HG03457 (cell line): ENCODE measurements around the gene FCGR1A.
A peak's percentile ranks its signal among the peaks of the same experiment; 100 is the strongest.
"Not testable (repeated sequence)": the region's sequence is repeated elsewhere in the genome, so short reads cannot be mapped to it uniquely, and the experiment has no call there.

Experiments used
- ATAC-seq: cut with Tn5 transposase; IDR thresholded peaks from one replicate; pipeline ENCODE4 v1.9.1; 2021; ENCODE audit warnings: moderate number of reproducible peaks; ENCODE audit not compliant: unreplicated experiment

FCGR1A gene

DNA sequence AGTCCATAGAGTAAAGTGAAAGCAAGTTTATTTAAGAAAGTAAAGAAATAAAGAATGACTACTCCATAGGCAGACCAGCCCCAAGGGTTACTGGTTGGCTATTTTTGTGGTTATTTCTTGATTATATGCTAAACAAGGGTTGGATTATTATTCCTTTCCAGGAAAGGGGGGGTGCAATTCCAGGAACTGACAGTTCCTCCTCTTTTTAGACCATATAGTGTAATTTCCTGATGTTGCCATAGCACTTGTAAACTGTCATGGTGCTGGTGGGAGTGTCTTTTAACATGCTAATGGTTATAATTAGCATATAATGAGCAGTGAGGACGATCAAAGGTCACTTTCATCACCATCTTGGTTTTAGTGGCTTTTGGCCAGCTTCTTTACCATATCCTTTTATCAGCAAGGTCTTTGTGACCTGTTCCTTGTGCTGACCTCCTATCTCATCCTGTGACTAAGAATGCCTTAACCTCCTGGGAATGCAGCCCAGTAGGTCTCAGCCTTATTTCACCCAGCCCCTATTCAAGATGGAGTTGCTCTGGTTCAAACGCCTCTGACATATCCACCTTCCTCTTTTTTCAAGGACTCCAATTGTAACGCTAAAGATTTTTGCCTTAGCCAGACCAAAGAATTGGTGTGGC, 6.9 kb upstream of the FCGR1A start:
- not testable (repeated sequence) for ATAC-seq

DNA sequence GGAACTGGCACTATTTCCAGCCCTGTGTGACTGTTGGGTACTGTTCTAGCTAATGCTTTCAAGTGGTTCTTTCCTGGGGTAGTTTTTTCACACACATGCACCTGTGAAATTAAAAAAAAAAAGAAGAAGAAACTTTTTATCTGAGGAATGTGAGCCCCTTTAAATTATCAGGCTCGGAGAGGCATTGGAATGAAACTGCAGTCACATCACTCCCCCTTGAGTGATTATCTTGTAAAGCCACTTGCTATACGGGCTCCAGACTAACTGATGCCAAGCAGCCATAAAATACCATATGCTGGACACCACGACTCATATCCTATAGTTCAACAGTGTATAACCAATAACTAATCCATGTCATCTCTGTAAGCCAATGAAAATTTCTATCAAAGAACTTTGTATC, 5.4 kb upstream of the FCGR1A start:
- not testable (repeated sequence) for ATAC-seq

DNA sequence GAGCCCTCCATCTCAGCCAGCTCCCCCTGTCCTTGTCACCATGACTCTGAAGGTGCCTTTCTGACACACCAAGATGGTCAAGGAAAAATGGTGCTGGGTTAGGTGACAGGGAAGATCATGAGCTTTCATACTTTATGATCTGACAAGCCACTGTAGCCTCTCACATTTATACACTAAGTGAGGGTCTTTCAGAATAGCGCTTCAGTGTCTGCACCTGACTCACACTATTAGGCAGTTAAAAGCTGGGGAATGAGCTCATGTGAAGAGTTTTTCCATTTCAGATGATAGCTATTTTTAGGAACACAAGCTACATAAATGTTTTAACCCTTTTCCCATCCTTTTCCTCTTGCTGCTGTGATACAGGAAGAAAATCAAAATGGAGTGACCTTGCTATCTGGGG, 4.2 kb upstream of the FCGR1A start:
- ATAC-seq: not testable (repeated sequence)

DNA sequence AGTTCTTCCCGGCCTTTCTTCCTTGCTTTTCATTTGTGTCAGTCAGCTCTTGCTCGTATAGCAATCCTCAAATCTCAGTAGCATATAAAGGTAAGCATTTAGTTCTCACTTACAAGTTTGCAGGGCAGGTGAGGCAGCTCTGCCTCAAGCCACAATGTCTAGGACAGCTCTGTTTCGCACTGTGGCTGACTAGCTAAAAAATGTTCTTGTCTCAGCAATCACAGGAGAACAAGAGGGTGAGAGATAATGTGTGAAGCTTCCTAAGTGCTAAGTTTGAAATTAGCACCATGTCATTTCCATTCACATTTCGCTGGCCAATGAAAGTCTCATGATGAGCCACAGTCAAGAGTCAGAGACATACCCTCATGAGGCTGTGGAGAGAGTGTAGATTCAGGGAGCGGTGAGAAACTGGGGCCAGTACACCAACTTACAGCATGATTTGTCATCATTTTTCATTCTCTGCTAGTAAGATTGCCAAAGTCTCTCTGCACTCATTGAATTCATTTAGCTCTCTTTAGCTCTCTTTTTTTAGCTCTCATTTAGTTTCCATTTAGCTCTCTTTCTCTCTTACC, 995 bp upstream of the FCGR1A start:
- not testable (repeated sequence) for ATAC-seq

DNA sequence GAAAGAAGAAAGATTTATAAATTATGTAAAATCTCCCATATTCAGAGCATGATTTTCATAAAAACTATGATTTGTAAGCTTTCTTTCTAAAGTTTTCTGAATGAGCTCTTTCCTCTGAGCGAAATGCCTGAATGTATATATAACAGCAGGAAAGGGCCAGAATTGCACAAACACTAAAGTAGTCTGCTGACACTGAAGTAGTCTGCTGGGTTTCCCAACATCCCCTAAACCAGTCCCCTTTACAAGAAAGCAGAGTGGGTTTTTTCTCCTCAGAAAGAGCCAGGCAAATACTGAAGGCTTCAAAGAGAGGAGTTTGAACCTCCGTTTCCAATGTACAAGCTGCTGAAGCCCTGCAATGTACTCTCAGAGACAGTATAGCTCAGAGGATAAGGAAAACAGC, 795 bp downstream of the FCGR1A start:
- ATAC-seq: not testable (repeated sequence)

DNA sequence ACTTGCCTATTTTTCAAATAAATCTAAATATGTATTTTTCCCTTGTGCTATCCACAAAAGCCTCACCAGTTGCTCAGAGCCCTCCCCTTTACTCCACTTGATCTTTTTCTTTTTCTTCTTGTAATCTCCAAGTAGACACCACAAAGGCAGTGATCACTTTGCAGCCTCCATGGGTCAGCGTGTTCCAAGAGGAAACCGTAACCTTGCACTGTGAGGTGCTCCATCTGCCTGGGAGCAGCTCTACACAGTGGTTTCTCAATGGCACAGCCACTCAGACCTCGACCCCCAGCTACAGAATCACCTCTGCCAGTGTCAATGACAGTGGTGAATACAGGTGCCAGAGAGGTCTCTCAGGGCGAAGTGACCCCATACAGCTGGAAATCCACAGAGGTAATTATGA, 1.4 kb downstream of the FCGR1A start:
- not testable (repeated sequence) for ATAC-seq

DNA sequence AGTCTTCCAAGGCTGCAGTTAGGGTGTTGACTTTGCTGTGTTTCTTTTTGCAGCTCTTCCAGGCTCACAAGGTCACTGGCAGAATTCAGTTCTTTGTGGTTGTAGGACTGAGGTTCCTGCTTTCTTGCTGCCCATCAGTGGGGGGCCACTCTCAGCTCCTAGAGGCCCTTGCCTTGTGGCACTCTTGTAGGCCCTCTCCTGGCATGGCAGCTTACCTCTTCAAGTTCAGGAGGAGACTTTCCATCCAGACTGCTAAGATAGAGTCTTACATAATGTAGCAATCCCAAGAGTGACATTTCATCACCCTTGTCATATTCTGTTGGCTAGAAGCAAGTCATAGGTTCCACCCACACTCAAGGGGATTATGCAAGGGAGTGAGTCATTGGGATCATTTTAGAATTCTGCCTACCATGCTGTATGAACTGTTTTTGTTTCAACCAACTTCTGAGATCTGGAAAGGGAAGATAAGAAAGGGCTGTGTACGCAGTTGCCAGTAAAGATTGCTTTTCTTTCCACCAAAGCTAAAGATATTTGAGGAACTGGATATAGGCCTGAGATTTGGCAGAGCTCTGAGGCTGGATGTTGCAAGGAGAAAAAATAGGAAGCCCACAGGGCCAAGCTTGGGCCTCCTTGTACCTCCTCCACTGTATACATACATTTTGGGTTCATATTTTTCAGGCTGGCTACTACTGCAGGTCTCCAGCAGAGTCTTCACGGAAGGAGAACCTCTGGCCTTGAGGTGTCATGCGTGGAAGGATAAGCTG, 5.4 kb downstream of the FCGR1A start:
- ATAC-seq: not testable (repeated sequence)

DNA sequence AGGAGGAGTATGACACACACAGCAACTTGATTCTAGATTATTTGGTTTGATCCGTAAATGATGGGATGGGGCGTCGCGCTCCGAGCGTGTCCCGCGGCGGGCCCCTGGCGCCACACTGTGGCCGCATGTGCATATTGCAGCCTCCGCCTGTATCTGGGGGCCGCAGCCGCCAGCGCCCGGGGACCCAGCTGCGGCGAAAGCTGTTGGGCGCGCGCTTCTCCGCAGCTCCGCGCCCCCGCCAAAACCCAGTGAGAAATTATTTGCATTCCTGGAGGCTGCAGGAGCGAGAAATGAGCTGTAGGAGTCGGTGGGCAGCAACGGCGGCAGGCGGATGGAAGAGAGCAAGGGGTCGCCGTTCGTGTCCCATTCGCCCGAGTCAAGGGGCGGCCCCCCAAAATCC, 10.0 kb downstream of the FCGR1A start:
- ATAC-seq: peak; percentile 58

GRCh38 chr1:149792912-149793515, 10.5 kb downstream of the FCGR1A start:
- ATAC-seq: peak; percentile 54

GRCh38 chr1:149793885-149794284, 11.4 kb downstream of the FCGR1A start:
- ATAC-seq: not testable (repeated sequence)

GRCh38 chr1:149801628-149802027, 19.1 kb downstream of the FCGR1A start:
- ATAC-seq: not testable (repeated sequence)

DNA sequence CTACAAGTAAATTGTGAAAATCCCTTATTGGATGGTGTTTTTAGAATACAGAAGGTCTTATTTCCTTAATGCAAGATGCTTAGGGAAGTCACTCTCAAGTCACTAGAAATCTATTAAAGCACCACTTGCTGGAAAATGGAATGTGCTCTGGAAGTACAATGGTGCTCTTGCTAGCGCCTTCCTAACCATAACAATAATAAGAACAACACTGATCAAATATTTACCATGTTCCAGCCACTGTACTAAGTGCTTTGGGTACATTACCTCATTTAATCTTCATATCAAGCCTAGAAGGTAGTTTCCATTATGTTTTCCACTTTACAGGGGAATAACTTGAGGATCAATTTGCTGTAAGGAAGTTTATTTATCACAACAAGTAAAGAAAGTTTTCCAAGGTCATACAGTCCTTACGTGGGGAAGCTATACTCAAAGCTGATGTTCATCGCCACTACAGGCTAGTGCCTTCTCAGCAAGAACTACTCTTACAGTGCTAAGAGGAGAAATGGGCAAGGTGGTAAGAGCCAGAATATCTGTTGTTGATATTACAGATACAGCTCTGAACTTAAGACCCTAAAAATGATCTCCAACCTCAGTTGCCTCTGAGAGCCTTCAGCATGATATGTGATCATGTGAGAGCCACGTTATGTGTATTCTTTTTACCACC, 22.1 kb downstream of the FCGR1A start:
- ATAC-seq: not testable (repeated sequence)

- not testable (repeated sequence) for ATAC-seq
Measured at GRCh38 chr1:149810697-149811405, 28.4 kb downstream of the FCGR1A start.

DNA sequence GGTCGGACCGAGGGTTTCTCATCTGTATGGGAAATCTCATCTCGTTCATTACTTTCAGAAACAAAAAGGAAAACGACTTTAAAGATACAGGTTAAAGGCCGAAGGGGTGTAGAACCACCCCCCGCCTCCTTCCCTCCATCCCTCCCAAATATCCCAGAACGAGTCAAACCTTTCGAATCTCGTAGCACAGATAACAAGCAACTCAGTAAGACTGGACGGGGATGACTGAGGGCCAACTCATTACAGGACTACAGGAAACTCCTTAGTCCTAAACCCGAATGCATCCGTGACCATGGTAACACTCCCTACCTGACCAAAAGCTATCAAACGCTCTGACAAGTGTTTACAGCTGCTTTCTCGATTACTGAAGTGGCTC, 29.0 kb downstream of the FCGR1A start:
- ATAC-seq: not testable (repeated sequence)

GRCh38 chr1:149811890-149812829, 29.7 kb downstream of the FCGR1A start:
- ATAC-seq: peak; percentile 78

DNA sequence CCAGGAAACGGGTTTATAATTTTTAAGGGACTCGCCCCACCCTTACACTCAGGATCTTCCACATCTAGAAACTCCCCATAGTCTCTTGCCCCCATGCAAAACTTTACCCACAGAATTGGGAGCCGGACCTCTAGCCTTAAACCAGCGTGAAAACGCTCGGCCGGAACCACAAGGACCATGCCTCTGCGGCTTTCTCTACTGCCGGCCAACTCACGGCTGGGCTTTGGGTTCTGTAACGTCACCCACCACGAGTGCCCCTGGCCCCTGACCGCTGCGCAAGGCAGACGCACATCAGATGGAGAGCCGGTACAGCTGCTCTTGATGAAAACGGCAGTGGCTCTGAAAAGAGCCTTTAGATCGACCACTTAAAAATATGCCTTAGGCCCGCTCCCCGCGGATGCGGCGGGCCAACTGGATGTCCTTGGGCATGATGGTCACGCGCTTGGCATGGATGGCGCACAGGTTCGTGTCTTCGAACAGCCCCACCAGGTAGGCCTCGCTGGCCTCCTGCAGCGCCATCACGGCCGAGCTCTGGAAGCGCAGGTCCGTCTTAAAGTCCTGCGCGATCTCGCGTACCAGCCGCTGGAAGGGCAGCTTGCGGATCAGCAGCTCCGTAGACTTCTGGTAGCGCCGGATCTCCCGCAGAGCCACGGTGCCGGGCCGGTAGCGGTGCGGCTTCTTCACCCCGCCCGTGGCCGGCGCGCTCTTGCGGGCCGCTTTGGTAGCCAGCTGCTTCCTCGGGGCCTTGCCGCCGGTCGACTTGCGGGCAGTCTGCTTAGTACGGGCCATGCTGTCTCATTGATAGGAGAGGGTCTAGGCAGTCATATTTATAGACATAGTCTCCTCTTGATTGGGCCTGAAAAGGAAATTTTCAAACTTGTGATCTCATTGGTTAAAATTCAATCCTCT, 30.7 kb downstream of the FCGR1A start:
- not testable (repeated sequence) for ATAC-seq

DNA sequence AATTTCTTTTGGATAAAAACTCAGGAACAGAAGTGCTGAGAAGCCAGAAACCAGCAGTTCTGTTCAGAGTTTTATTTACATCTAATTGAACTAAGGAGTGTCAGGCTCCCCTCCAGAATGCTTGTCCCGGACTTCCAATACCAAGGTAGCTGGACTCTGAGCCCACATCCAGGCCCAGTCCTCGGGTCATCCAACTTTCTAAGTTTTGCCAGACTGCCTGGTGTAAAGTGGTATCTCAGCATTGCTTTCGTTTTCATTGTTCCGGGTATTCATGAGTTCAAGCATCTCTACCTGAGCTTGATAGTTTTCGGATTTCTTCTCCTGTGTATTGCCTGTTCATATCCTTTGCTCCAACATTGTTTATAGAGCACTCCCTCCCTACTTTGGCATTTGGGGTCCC, 37.9 kb downstream of the FCGR1A start:
- ATAC-seq: not testable (repeated sequence)

DNA sequence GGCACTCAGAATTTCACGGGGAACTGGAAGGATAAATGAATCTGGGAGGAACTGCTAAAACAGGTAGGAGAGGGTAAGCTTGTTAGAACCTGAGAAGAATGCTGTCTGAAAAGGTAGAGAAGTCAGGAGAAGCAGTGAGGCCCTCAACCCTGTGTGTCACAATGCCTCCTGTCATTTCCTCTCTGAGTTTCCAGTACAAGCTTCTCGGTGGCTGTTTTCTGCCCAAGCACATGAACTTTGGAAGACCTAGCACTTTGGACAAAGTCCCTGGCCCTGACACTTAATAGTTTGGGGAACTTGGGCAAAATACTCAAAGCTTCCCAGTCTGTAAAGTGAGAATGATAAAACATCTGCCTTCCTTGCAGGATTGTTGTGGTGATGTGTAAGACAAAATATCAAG, 44.1 kb downstream of the FCGR1A start:
- not testable (repeated sequence) for ATAC-seq
